GM12874 (cell line): ENCODE measurements around the gene ITM2C.

Source experiments
- TF ChIP-seq, protein P1 (sequence below): IDR thresholded peaks from 2 replicates; pipeline ENCODE4 v1.5.1; 2011; ENCODE audit warnings: low read depth, mild to moderate bottlenecking, control low read depth, low read length, moderate library complexity; ENCODE audit not compliant: insufficient read depth

ITM2C gene

GRCh38 chr2:230865766-230866755 is 1.3 kb downstream of the ITM2C start:
- TF ChIP-seq, protein P1, sequence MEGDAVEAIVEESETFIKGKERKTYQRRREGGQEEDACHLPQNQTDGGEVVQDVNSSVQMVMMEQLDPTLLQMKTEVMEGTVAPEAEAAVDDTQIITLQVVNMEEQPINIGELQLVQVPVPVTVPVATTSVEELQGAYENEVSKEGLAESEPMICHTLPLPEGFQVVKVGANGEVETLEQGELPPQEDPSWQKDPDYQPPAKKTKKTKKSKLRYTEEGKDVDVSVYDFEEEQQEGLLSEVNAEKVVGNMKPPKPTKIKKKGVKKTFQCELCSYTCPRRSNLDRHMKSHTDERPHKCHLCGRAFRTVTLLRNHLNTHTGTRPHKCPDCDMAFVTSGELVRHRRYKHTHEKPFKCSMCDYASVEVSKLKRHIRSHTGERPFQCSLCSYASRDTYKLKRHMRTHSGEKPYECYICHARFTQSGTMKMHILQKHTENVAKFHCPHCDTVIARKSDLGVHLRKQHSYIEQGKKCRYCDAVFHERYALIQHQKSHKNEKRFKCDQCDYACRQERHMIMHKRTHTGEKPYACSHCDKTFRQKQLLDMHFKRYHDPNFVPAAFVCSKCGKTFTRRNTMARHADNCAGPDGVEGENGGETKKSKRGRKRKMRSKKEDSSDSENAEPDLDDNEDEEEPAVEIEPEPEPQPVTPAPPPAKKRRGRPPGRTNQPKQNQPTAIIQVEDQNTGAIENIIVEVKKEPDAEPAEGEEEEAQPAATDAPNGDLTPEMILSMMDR, result 0 out of 2 replicates have a peak, but pooled peaks have one; percentile 12

- TF ChIP-seq, protein P1, result 0 out of 2 replicates have a peak, but pooled peaks have one; percentile 6
Measured at GRCh38 chr2:230866756-230867523, 2.2 kb downstream of the ITM2C start.

DNA sequence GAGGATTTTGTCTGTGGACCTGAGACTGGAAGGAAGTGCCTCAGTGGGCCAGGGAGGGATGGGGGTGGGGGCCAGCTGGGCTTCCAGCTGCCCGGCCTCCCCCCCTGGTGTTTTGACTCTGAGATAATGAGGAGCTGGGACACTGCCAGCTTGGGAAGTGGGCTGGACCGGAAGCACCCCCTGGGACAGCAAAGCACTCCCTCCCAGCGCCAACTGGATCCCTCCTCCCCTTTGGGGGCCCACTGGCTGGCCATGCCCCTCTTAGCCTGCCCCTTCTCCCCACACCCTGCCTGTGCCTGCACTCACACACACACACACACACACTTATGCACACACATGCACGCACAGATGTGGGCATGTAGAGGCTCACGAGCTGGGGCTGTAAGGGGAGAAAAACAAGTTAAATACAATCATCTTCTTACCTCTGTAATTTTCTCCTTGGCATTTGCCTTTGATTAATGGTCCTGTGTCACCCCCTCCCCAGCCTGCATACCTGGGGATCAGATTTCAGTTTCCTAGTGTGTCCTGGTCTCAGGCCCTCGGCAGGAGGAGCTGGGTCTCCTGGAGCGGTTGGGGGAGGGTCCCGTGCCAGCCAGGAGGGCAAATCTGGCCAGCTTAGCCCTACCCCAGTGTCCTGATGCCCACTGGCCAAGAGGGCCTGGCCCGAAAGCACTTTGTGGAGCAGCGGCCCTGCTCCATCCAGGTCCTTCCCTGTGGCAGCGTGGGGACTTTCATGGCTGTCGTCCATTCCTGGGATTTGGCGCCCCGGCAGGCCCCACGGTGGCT is 3.6 kb downstream of the ITM2C start:
- TF ChIP-seq, protein P1, result no peak

GRCh38 chr2:230868947-230869913 is 4.5 kb downstream of the ITM2C start:
- TF ChIP-seq, protein P1, result no peak

- TF ChIP-seq, protein P1, result no peak
Measured at GRCh38 chr2:230869914-230870543, 5.3 kb downstream of the ITM2C start.

GRCh38 chr2:230870544-230871360 is 6.0 kb downstream of the ITM2C start:
- TF ChIP-seq, protein P1, result no peak
